H1 (cell line): ENCODE measurements around the gene HSD17B2. TPM values are rescaled to one million over a fixed set of nuclear protein-coding genes. Genes with fewer than 3 reads are reported as not detected.

Experiments
- CEBPB ChIP-seq: IDR thresholded peaks from 2 replicates; pipeline ENCODE4 v1.6.1; 2012; ENCODE audit warnings: low read depth, low read length
- FOSL1 ChIP-seq: IDR thresholded peaks from 2 replicates; pipeline ENCODE4 v1.6.1; 2011; ENCODE audit warnings: mild to moderate bottlenecking, low read depth, low read length, moderate library complexity; ENCODE audit not compliant: insufficient read depth
- HDAC2 ChIP-seq, 2 experiments: fragments of 300-600 bp in 1 of 2; sonication (generic) in 1 of 2; IDR thresholded peaks; 2 replicates each; pipeline ENCODE4 v1.6.1; 2011 to 2012; ENCODE audit warnings: low read depth in 2 of 2, low read length in 2 of 2, mild to moderate bottlenecking in 2 of 2, moderate library complexity in 2 of 2, borderline replicate concordance in 1 of 2, inconsistent platforms in 1 of 2
- JUND ChIP-seq: IDR thresholded peaks from 2 replicates; pipeline ENCODE4 v1.6.1; 2011; ENCODE audit warnings: mild to moderate bottlenecking, improper control_type of control experiment, low read length
- NRF1 ChIP-seq: IDR thresholded peaks from 2 replicates; pipeline ENCODE4 v1.6.1; 2011; ENCODE audit warnings: mild to moderate bottlenecking, low read depth, low read length, improper control_type of control experiment
- RBBP5 ChIP-seq: IDR thresholded peaks from 2 replicates; pipeline ENCODE4 v1.7.1; 2012; ENCODE audit warnings: low read depth, mild to moderate bottlenecking, inconsistent platforms, low read length, moderate library complexity, borderline replicate concordance
- SUZ12 ChIP-seq: fragments of 200-600 bp; sonication (generic); IDR thresholded peaks from 2 replicates; pipeline ENCODE4 v1.6.1; 2012; ENCODE audit warnings: mild to moderate bottlenecking, inconsistent platforms, low read length, moderate library complexity, mixed read lengths
- TAF7 ChIP-seq: optimal IDR thresholded peaks from 2 replicates; pipeline ENCODE3; 2011; ENCODE audit warnings: low read depth, mild to moderate bottlenecking, inconsistent platforms, low read length, moderate library complexity, borderline replicate concordance
- YY1 ChIP-seq: IDR thresholded peaks from 2 replicates; pipeline ENCODE4 v1.6.1; 2011; ENCODE audit warnings: low read depth, mild to moderate bottlenecking, low read length
- polyA plus RNA-seq, 7 experiments: library from polyadenylated mRNA; depleted of rRNA in 3 of 7; stranded (reverse) in 5 of 7; unstranded in 2 of 7; fragments of >200 nt in 5 of 7; fragments of 200-250 nt in 2 of 7; gene quantifications; 1 replicate in 5 of 7; 2 replicates in 1 of 7; 4 replicates in 1 of 7; pipeline versions ENCODE4 v1.2.1 to v1.2.3, GENCODE V29; 2011 to 2013; ENCODE audit warnings: missing spikeins in 2 of 7, mixed read lengths in 2 of 7
- total RNA-seq: library from RNA; stranded (reverse); fragmentation: NEBNext Ultra II Directional; extraction: Animal tissue kit (Norgen Biotek cat#: 25700); gene quantifications from 2 replicates; pipeline ENCODE4 v1.2.1, GENCODE V29; 2021

The HSD17B2 gene
- total and polyA plus RNA-seq, 2 of the 8 experiments (the other 6 are each of a cell fraction or from before 2014, with no cell fraction given) = not detected

GRCh38 chr16:82105107-82105506 lies 70.1 kb downstream of the HSD17B2 start (continued):
- no peak for TF ChIP-seq CEBPB
- TF ChIP-seq RBBP5 = no peak
- no peak for TF ChIP-seq HDAC2 (IDR thresholded peaks at IDR 0.05; ENCODE audit: borderline replicate concordance in 1 of 2, low read depth in 2 of 2, low read length in 2 of 2)
- TF ChIP-seq FOSL1 = no peak
- TF ChIP-seq TAF7 = no peak
- TF ChIP-seq JUND = no peak
- no peak for TF ChIP-seq SUZ12
- no peak for TF ChIP-seq YY1
- TF ChIP-seq NRF1 = no peak
